ENCODE measurements around the gene PHLPP2.
"Not testable (repeated sequence)": the region's sequence is repeated elsewhere in the genome, so short reads cannot be mapped to it uniquely, and the experiment has no call there.

The PHLPP2 gene

DNA sequence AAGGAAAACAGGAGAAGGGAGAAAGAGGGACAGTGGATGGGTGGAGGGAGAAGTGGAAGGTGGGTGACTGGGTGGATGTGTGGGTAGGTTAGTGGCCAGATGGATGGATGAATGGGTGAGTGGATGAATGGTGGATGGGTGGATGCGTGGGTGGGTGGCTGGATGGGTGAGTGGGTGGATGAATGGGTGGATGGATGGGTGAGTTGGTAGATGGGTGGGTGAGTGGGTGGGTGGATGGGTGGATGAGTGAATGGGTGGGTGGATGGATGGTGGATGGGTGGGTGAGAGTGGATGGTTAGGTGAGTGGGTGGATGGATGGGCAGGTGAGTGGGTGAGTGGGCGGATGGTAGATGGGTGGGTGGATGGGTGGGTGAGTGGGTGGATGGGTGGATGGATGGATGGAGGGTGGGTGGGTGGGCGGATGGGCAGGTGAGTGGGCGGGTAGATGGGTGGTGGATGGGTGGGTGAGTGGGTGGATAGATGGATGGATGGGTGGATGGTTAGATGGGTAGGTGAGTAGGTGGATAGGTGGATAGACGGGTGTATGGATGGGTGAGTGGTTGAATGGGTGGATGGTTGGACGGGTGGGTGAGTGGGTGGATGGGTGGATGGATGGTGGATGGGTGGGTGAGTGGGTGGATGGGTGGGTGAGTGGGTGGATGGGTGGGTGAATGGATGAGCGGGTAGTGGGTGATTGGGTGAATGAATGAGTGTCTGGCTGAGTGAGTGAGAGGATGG lies 99.2 kb downstream of the PHLPP2 start:
- FAIRE-seq (no peak), DNase-seq (ENCODE audit: low spot score) (no peak)

GRCh38 chr16:71623597-71623996 lies 100.9 kb downstream of the PHLPP2 start:
- no peak for FAIRE-seq
- no peak for DNase-seq (ENCODE audit: low spot score)

- FAIRE-seq = no peak
Observed at GRCh38 chr16:71622088-71622487, 102.4 kb downstream of the PHLPP2 start.

GRCh38 chr16:71618429-71618828 lies 106.1 kb downstream of the PHLPP2 start:
- no peak for FAIRE-seq
- DNase-seq (ENCODE audit: low spot score) = no peak

More at GRCh38 chr16:71622088-71622487, 102.4 kb downstream of the PHLPP2 start:
- no peak for DNase-seq (ENCODE audit: low spot score)

GRCh38 chr16:71614956-71615355 lies 109.5 kb downstream of the PHLPP2 start:
- not testable (repeated sequence) for DNase-seq (ENCODE audit: low spot score); FAIRE-seq

- no peak for FAIRE-seq
Observed at GRCh38 chr16:71610936-71611871, 113.3 kb downstream of the PHLPP2 start.

GRCh38 chr16:71610447-71610846 lies 114.1 kb downstream of the PHLPP2 start:
- FAIRE-seq (no peak), DNase-seq (ENCODE audit: low spot score) (no peak)

More at GRCh38 chr16:71610936-71611871, 113.3 kb downstream of the PHLPP2 start:
- DNase-seq (ENCODE audit: low spot score) = peak; percentile 26

GRCh38 chr16:71609066-71609465 lies 115.4 kb downstream of the PHLPP2 start:
- no peak for DNase-seq (ENCODE audit: low spot score)
- FAIRE-seq = no peak

DNA sequence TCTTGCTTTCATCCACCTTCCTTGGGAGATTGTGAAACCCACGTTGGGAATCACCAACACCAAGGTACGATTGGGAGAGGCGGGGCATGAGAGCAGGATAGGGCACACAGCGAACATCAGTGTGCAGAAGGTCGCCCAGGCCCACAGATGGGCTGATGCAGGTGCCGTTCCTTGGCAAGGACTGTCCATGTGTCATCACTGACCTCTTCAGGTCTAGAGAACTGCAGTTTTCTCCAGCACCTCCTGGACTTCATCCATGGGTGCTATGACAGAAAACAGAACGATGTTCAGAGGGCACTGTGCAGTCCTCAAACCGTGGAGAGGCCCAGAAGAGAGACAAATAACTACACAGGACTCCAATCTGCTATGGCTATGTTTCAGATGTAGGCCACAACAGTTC lies 123.7 kb downstream of the PHLPP2 start:
- no peak for DNase-seq (ENCODE audit: low spot score)
- FAIRE-seq = no peak

DNA sequence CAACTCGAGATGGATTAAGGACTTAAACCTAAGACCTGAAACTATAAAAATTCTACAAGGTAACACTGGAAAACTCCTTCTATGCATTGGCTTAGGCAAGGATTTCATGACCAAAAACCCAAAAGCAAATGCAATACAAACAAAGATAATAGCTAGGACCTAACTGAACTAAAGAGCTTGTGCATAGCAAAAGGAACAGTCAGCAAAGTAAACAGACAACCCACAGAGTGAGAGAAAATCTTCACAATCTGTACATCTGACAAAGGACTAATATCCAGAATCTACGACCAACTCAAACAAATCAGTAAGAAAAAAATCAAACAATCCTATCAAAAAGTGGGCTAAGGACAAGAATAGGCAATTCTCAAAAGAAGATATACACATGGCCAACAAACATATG lies 126.1 kb downstream of the PHLPP2 start:
- not testable (repeated sequence) for FAIRE-seq; DNase-seq (ENCODE audit: low spot score)

DNA sequence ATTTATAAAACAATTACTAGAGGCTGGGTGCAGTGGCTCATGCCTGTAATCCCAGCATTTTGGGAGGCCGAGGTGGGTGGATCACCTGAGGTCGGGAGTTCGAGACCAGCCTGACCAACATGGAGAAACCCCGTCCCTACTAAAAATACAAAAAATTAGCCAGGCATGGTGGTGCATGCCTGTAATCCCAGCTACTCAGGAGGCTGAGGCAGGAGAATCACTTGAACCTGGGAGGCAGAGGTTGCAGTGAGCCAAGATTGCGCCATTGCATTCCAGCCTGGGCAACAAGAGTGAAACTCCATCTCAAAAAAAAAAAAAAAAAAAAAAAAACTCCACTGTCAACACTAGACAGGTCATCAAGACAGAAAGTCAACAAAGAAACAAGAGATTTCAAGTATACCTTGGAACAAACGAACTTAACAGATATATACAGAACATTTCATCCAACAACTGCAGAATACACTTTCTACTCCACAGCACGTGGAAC lies 129.1 kb downstream of the PHLPP2 start:
- not testable (repeated sequence) for FAIRE-seq; DNase-seq (ENCODE audit: low spot score)
